SK-N-SH (cell line): ENCODE results near the gene ABHD4. TPM values are rescaled to one million over a fixed set of nuclear protein-coding genes. Genes with fewer than 3 reads are reported as not detected.

ENCODE experiments used
- CTCF ChIA-PET: fragments of 300-600, 350-600 bp; formaldehyde crosslinking; extraction: SDS; loops from one replicate; lab custom pipeline; 2021; lab: Yijun Ruan, JAX
- POLR2A ChIA-PET: fragments of 350-600 bp; sonication (Branson Sonifier 250); formaldehyde crosslinking; extraction: SDS; loops from one replicate; lab custom pipeline; 2020; ENCODE audit warnings: antibody characterized with exemption, inconsistent platforms; lab: Yijun Ruan, JAX
- DNase-seq: peaks from one replicate; pipeline ENCODE4 v3.0.0; 2012
- H2AFZ ChIP-seq: fragments of 200-600 bp; sonication (generic); 2 replicates; pipeline ENCODE4 v1.8.1; 2016; ENCODE audit warnings: antibody characterized with exemption, mild to moderate bottlenecking, low read depth
- H3F3A ChIP-seq: fragments of 200-600 bp; sonication (generic); replicated peaks from 2 replicates; pipeline ENCODE3; 2016; ENCODE audit warnings: antibody characterized with exemption, mild to moderate bottlenecking; ENCODE audit not compliant: insufficient read depth
- H3K27ac ChIP-seq, 2 experiments: fragments of 200-500 bp in 1 of 2; fragments of 200-600 bp in 1 of 2; sonication (Bioruptor generic) in 1 of 2; sonication (generic), shearing (Covaris generic) in 1 of 2; 2 replicates each; pipeline versions ENCODE4 v1.5.1 to v1.6.1; 2014 to 2016; ENCODE audit warnings: low read depth in 2 of 2, inconsistent platforms in 1 of 2, low read length in 1 of 2, mild to moderate bottlenecking in 1 of 2, mixed read lengths in 1 of 2
- H3K27me3 ChIP-seq: fragments of 200-600 bp; sonication (generic), shearing (Covaris generic); 2 replicates; pipeline ENCODE4 v1.6.1; 2016; ENCODE audit warnings: mixed run types; ENCODE audit not compliant: insufficient read depth
- H3K36me3 ChIP-seq, 2 experiments: fragments of 200-500 bp in 1 of 2; fragments of 200-600 bp in 1 of 2; sonication (Bioruptor generic) in 1 of 2; sonication (generic) in 1 of 2; replicated peaks in 1 of 2; 2 replicates each; pipeline versions ENCODE3 to v1.5.1; 2014 to 2016; ENCODE audit warnings: low read length in 1 of 2, mild to moderate bottlenecking in 1 of 2; ENCODE audit not compliant: insufficient read depth in 2 of 2, control insufficient read depth in 1 of 2
- H3K4me1 ChIP-seq, 2 experiments: fragments of 200-500 bp in 1 of 2; fragments of 200-600 bp in 1 of 2; sonication (Bioruptor generic) in 1 of 2; sonication (generic), shearing (Covaris generic) in 1 of 2; 2 replicates each; pipeline versions ENCODE4 v1.5.1 to v1.6.1; 2014 to 2016; ENCODE audit warnings: low read depth in 1 of 2, low read length in 1 of 2, mixed run types in 1 of 2; ENCODE audit not compliant: insufficient read depth in 2 of 2, control insufficient read depth in 1 of 2
- H3K4me2 ChIP-seq: fragments of 200-600 bp; sonication (generic), shearing (Covaris generic); 2 replicates; pipeline ENCODE4 v1.6.1; 2017; ENCODE audit warnings: mixed run types
- H3K4me3 ChIP-seq, 2 experiments: fragments of 200-500 bp in 1 of 2; fragments of 200-600 bp in 1 of 2; sonication (Bioruptor generic) in 1 of 2; sonication (generic), shearing (Covaris generic) in 1 of 2; 2 replicates each; pipeline versions ENCODE4 v1.5.1 to v1.8.1; 2014 to 2016; ENCODE audit warnings: low read depth in 2 of 2, inconsistent platforms in 1 of 2, low read length in 1 of 2, mild to moderate bottlenecking in 1 of 2, mixed read lengths in 1 of 2, moderate library complexity in 1 of 2
- H3K79me2 ChIP-seq: fragments of 200-600 bp; sonication (generic); 2 replicates; pipeline ENCODE4 v1.8.1; 2017; ENCODE audit warnings: mild to moderate bottlenecking; ENCODE audit not compliant: insufficient read depth
- H3K9ac ChIP-seq: fragments of 200-600 bp; sonication (generic); 2 replicates; pipeline ENCODE4 v1.6.1; 2017; ENCODE audit warnings: mixed run types
- H3K9me2 ChIP-seq: fragments of 200-600 bp; sonication (generic); 2 replicates; pipeline ENCODE4 v1.6.1; 2017; ENCODE audit warnings: mixed run types
- H3K9me3 ChIP-seq: fragments of 200-600 bp; sonication (generic); 2 replicates; pipeline ENCODE4 v1.6.1; 2017; ENCODE audit warnings: mixed run types, mild to moderate bottlenecking, moderate library complexity
- H4K20me1 ChIP-seq: fragments of 200-600 bp; sonication (generic); 2 replicates; pipeline ENCODE4 v1.6.1; 2017; ENCODE audit warnings: mild to moderate bottlenecking, mixed run types; ENCODE audit not compliant: insufficient read depth
- FOSL2 ChIP-seq: IDR thresholded peaks from 2 replicates; pipeline ENCODE4 v1.4.0; 2012; ENCODE audit warnings: low read depth, mild to moderate bottlenecking, moderate library complexity, borderline replicate concordance
- FOXJ3 ChIP-seq: sonication (generic); formaldehyde crosslinking; IDR thresholded peaks from 2 replicates; pipeline ENCODE4 v1.5.1; 2020; ENCODE audit warnings: mild to moderate bottlenecking, missing genetic modification reagents
- GABPA ChIP-seq: IDR thresholded peaks from 2 replicates; pipeline ENCODE4 v1.4.0; 2012; ENCODE audit warnings: low read depth, mild to moderate bottlenecking
- JUND ChIP-seq: IDR thresholded peaks from 2 replicates; pipeline ENCODE4 v1.4.0; 2012
- MXI1 ChIP-seq: IDR thresholded peaks from 2 replicates; pipeline ENCODE4 v1.6.1; 2012; ENCODE audit warnings: mild to moderate bottlenecking, low read depth, low read length, improper control_type of control experiment
- RXRA ChIP-seq: IDR thresholded peaks from 2 replicates; pipeline ENCODE4 v1.4.0; 2012; ENCODE audit warnings: low read depth, mild to moderate bottlenecking, borderline replicate concordance
- SIN3A ChIP-seq: IDR thresholded peaks from 2 replicates; pipeline ENCODE4 v1.6.1; 2012; ENCODE audit warnings: low read depth, mild to moderate bottlenecking, low read length, moderate library complexity, borderline replicate concordance
- TCF12 ChIP-seq: IDR thresholded peaks from 2 replicates; pipeline ENCODE4 v1.4.0; 2012
- TEAD4 ChIP-seq: IDR thresholded peaks from 2 replicates; pipeline ENCODE4 v1.4.0; 2012; ENCODE audit warnings: mild to moderate bottlenecking, borderline replicate concordance; ENCODE audit not compliant: insufficient read depth
- WGBS: methylation state at CpG from one replicate; pipeline ENCODE4 v1.1.6; 2017; ENCODE audit warnings: low lambda C conversion rate; 5-methylcytosine and 5-hydroxymethylcytosine counted together
- polyA plus RNA-seq, 3 experiments: library from polyadenylated mRNA; depleted of rRNA; stranded (reverse); fragments of >200 nt; gene quantifications; 2 replicates each; pipeline ENCODE4 v1.2.3, GENCODE V29; 2012
- TF ChIP-seq, protein P1 (sequence below): fragments of 200-600 bp; sonication (generic); IDR thresholded peaks from 2 replicates; pipeline ENCODE4 v1.6.1; 2017; ENCODE audit warnings: antibody characterized with exemption, mild to moderate bottlenecking, moderate library complexity
- TF ChIP-seq, protein P2 (sequence below): IDR thresholded peaks from 2 replicates; pipeline ENCODE4 v1.4.0; 2012; ENCODE audit warnings: low read depth
- TF ChIP-seq, protein P3 (sequence below): IDR thresholded peaks from 2 replicates; pipeline ENCODE4; 2012
- TF ChIP-seq, protein P4 (sequence below): fragments of 150-350 bp; IDR thresholded peaks from 2 replicates; pipeline ENCODE4 v1.6.1; 2016; ENCODE audit warnings: mild to moderate bottlenecking, low read depth, low read length

ABHD4 gene
- polyA plus RNA-seq, 1 of the 3 experiments (the other 2 are of a cell fraction): 15.0 TPM

DNA sequence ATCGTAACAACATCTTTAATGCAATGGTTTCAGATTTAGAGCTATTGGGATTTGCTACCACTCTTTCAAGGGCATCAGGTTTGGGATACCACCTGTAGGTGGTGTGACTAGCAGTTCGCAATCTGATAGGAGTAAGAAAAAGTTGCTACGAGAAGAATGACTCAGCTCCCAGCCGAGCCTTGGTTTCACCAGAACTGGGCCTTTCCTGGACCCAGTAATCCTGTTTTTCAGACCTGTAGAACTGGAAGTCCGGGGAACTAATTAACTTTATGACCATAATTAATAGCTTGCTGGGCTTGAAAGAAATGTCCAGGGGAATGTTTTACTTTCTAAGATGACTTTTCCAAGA, 770 bp downstream of the ABHD4 start:
- Histone ChIP-seq H3F3A (no peaks in the 10 kb centered on the region), H3K4me2 (peak overlapping the region; percentile 92), H3K4me3 (peak overlapping the region; percentile 89 to 93), H2AFZ (peak overlapping the region; percentile 100), H3K4me1 (peaks cover 6 to 8% of the 10 kb centered on the region in 2 experiments; a peak in 3 of 4 replicates), H4K20me1 (no peaks in the 10 kb centered on the region), H3K79me2 (no peaks in the 10 kb centered on the region; the same call in 1 of the 2 replicates), H3K9ac (peak overlapping the region; percentile 69), H3K9me2 (no peaks in the 10 kb centered on the region), H3K27ac (peak overlapping the region; percentile 23 to 64; a peak in 3 of 4 replicates), H3K9me3 (no peaks in the 10 kb centered on the region), H3K27me3 (no peaks in the 10 kb centered on the region; the same call in 1 of the 2 replicates), H3K36me3 (peaks cover 7 to 9% of the 10 kb centered on the region in 2 experiments)
- ChIA-PET CTCF (interaction anchor here (0.6 to 4.0 kb wide), 19 partner anchors 9 to 255 kb away, joined by 3 to 24 read pairs (median 3); partner anchors contain the start of gene DAD1), POLR2A (interaction anchor here (1.3 kb wide), 1 partner anchor 408 kb away, joined by 3 read pairs; no protein-coding TSS in a partner anchor)
- TF ChIP-seq JUND (0 out of 2 replicates have a peak, but pooled peaks have one; percentile 9), RXRA (no peak), FOSL2 (peak; percentile 34; the same call in 1 of the 2 replicates), FOXJ3 (no peak)
- TF ChIP-seq, protein P1, sequence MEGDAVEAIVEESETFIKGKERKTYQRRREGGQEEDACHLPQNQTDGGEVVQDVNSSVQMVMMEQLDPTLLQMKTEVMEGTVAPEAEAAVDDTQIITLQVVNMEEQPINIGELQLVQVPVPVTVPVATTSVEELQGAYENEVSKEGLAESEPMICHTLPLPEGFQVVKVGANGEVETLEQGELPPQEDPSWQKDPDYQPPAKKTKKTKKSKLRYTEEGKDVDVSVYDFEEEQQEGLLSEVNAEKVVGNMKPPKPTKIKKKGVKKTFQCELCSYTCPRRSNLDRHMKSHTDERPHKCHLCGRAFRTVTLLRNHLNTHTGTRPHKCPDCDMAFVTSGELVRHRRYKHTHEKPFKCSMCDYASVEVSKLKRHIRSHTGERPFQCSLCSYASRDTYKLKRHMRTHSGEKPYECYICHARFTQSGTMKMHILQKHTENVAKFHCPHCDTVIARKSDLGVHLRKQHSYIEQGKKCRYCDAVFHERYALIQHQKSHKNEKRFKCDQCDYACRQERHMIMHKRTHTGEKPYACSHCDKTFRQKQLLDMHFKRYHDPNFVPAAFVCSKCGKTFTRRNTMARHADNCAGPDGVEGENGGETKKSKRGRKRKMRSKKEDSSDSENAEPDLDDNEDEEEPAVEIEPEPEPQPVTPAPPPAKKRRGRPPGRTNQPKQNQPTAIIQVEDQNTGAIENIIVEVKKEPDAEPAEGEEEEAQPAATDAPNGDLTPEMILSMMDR: peak; percentile 39
- TF ChIP-seq, protein P2, sequence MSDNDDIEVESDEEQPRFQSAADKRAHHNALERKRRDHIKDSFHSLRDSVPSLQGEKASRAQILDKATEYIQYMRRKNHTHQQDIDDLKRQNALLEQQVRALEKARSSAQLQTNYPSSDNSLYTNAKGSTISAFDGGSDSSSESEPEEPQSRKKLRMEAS: peak; percentile 49; the same call in 1 of the 2 replicates
- WGBS: 8% methylated on average over 5 of the region's 5 CpGs
- no peak for DNase-seq

DNA sequence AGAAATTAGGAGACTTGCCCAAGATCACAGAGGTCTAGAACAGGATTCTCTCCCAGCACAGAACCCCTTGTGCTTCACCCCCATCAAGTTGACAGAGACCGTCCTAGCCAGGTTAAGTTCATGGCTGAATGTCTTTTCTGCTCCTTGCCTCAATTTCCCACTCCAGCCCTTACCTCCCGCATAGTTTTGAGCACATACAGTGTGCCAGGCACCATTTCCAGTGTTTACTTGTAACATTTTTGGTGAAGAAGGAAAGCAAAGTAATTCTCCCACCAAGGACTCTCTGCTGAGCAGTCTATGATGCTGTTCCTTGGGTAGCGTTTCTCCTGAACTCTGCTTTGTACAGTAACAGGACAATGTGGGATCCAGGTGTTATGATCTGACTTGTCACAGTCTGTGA, 1.2 kb downstream of the ABHD4 start:
- WGBS: 84% methylated on average over 3 of the region's 3 CpGs
- Histone ChIP-seq H3K79me2 (no peaks in the 10 kb centered on the region; the same call in 1 of the 2 replicates), H3K9ac (peak overlapping the region; percentile 69; the same call in 1 of the 2 replicates), H4K20me1 (no peaks in the 10 kb centered on the region), H2AFZ (no peak overlapping the region; the same call in 1 of the 2 replicates), H3K4me3 (peak overlapping the region; percentile 89 to 93; a peak in 3 of 4 replicates), H3K27ac (peak overlapping the region in 1 of 2 experiments; percentile 64; a peak in 1 of 4 replicates), H3K36me3 (peaks cover 8 to 9% of the 10 kb centered on the region in 2 experiments), H3K9me3 (no peaks in the 10 kb centered on the region), H3K4me1 (peaks cover 6 to 8% of the 10 kb centered on the region in 2 experiments; a peak in 3 of 4 replicates), H3K27me3 (no peaks in the 10 kb centered on the region; the same call in 1 of the 2 replicates), H3F3A (no peaks in the 10 kb centered on the region), H3K9me2 (no peaks in the 10 kb centered on the region), H3K4me2 (peak overlapping the region; percentile 92)
- POLR2A ChIA-PET: no interaction called here
- TF ChIP-seq, protein P3, sequence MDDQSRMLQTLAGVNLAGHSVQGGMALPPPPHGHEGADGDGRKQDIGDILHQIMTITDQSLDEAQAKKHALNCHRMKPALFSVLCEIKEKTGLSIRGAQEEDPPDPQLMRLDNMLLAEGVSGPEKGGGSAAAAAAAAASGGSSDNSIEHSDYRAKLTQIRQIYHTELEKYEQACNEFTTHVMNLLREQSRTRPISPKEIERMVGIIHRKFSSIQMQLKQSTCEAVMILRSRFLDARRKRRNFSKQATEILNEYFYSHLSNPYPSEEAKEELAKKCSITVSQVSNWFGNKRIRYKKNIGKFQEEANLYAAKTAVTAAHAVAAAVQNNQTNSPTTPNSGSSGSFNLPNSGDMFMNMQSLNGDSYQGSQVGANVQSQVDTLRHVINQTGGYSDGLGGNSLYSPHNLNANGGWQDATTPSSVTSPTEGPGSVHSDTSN: no peak
- TF ChIP-seq, protein P4, sequence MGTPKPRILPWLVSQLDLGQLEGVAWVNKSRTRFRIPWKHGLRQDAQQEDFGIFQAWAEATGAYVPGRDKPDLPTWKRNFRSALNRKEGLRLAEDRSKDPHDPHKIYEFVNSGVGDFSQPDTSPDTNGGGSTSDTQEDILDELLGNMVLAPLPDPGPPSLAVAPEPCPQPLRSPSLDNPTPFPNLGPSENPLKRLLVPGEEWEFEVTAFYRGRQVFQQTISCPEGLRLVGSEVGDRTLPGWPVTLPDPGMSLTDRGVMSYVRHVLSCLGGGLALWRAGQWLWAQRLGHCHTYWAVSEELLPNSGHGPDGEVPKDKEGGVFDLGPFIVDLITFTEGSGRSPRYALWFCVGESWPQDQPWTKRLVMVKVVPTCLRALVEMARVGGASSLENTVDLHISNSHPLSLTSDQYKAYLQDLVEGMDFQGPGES: no peak
- no peak for TF ChIP-seq GABPA
- TF ChIP-seq TCF12: no peak
- TF ChIP-seq MXI1: no peak
- no peak for TF ChIP-seq SIN3A
- no peak for TF ChIP-seq TEAD4
- no peak for DNase-seq
- CTCF ChIA-PET: interaction anchor here (0.6 to 4.0 kb wide), 15 partner anchors 9 to 254 kb away, joined by 3 to 24 read pairs (median 4); partner anchors contain the start of gene DAD1
